ENCODE measurements around the gene SPINK5.

DNA sequence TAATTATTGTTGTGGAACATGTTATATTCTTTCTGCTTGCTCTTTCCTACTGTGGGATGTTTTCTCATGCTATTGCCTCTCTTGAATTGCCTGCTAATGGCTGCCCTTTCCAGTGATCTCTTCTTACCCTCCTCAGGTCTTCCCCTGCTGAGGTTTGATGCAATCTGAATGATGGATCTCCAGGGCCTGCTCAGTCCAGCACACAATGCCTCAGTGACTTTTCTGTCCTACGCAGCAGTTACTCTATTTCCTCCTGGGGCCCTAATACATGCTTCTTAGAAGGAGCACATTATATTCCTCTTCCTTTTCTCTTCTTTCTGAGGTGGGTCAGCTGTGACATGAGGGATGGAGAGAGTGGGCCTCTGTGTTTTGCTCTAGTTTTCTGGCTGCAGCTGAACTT, 104.5 kb downstream of the SPINK5 start, which contains the start of gene SPINK14:
- TF ChIP-seq, protein P1, sequence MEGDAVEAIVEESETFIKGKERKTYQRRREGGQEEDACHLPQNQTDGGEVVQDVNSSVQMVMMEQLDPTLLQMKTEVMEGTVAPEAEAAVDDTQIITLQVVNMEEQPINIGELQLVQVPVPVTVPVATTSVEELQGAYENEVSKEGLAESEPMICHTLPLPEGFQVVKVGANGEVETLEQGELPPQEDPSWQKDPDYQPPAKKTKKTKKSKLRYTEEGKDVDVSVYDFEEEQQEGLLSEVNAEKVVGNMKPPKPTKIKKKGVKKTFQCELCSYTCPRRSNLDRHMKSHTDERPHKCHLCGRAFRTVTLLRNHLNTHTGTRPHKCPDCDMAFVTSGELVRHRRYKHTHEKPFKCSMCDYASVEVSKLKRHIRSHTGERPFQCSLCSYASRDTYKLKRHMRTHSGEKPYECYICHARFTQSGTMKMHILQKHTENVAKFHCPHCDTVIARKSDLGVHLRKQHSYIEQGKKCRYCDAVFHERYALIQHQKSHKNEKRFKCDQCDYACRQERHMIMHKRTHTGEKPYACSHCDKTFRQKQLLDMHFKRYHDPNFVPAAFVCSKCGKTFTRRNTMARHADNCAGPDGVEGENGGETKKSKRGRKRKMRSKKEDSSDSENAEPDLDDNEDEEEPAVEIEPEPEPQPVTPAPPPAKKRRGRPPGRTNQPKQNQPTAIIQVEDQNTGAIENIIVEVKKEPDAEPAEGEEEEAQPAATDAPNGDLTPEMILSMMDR (conservative IDR thresholded peaks at IDR 0.05; ENCODE audit: low read depth, low read length): no peak
- TF ChIP-seq EZH2 (IDR thresholded peaks at IDR 0.05; ENCODE audit: borderline replicate concordance, low read depth, low read length, poor library complexity, severe bottlenecking): no peak

All from A673 (cell line).